GM21786 (cell line): Measurements from ENCODE around the gene ROR2.
"Not testable (repeated sequence)": the region's sequence is repeated elsewhere in the genome, so short reads cannot be mapped to it uniquely, and the experiment has no call there.

Experiments
- ATAC-seq: cut with Tn5 transposase; IDR thresholded peaks from one replicate; pipeline ENCODE4 v1.9.1; 2021; ENCODE audit not compliant: unreplicated experiment

Gene ROR2

GRCh38 chr9:91655215-91655614 is 294.8 kb downstream of the ROR2 start:
- no peak for ATAC-seq

DNA sequence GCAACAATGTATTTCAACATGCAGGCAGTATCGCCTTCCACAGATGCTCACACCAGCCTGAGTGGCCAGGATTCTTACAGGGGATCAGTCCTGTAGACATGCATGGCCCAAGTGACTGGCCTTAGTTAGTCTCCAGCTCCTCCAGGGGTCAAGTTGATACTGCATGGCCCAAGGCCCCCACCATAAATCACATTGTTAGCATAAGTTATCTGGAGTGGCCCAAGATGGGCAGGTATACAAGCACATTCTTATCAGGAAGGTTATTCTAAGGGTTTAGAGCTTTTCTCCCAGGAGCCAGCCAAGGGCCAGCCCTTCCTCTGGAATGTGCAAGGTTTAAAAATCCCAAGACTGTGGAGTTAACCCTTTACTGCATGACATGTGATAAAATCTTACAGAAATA is 295.5 kb downstream of the ROR2 start:
- ATAC-seq: no peak

DNA sequence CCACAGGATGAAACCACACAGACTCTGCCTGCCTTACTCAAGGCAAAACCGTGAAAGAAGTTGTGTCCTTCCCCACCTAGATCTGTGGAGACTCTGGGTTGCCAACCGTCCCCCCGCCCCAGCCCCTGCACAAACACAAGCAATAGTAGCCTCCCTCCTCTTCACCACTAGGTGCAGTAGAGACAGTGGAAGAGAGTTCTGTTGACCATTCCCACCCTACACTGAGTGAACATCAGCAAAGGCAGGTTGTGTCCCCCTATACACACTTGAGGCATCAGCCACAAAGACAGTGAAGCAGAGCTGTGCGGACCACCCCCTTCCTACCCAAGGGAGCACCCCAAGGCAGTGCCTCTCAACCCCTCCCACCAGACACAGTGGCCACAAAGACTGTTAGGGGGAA is 302.7 kb downstream of the ROR2 start:
- no peak for ATAC-seq

DNA sequence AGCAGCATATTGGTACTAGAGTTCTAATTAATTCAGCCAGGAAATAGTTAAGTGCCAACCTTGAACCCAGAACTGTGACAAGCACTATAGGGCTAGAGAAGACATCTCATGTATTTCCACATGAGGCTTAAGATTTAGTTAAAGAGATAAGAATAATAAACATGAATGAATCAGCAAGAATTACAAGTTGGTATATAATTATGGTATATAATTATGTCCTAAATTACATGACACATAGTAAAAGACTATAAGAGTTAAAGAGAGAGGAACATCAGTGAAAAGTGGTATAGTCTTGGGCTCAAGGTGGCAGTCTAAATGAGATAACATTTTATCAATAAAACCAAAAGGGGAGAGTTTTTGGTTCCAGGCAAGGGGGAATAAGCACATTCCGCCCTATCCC is 303.3 kb downstream of the ROR2 start:
- ATAC-seq: no peak

DNA sequence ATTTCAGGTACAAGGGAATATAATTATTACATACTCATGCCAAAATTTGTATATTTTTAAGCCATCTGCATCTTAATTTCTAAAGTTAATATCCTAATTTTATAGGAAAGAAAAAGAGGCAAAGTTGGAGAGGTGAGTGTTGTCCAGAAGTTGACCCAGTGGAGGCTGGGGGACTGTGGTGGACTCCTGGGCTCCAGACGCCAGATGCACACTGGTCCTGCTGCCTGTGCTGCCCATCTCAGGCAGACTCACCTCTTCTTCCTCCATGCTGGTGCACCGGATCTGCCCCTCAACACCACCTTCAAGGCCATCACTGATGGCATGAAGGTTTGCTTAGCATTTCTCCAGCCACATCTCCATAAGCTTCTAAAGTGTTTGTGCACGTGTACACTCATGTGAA is 305.6 kb downstream of the ROR2 start:
- ATAC-seq: no peak

- no peak for ATAC-seq
These were observed 306.4 kb downstream of the ROR2 start for GRCh38 chr9:91643481-91644077.

- no peak for ATAC-seq
These were observed 307.3 kb downstream of the ROR2 start for GRCh38 chr9:91642771-91643170.

- ATAC-seq: no peak
These were observed 309.6 kb downstream of the ROR2 start for GRCh38 chr9:91640428-91640827.

DNA sequence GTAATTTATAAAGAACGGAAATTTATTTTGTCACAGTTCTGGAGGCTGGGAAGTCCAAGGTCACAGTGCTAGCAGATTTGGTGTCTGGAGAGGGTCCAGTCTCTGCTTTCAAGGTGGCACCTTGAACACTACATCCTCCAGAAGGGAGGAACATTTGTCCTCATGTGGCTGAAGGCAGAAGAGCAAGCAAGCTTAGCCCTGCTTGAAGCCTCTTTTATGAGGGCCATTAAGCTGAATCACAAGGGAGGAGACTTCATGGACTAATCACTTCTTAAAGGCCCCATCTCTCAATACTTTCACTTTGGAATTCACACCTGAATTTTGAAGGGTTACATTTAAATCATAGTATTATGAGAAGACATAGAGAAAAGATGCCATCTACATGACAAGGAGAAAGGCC is 311.0 kb downstream of the ROR2 start:
- ATAC-seq: no peak

DNA sequence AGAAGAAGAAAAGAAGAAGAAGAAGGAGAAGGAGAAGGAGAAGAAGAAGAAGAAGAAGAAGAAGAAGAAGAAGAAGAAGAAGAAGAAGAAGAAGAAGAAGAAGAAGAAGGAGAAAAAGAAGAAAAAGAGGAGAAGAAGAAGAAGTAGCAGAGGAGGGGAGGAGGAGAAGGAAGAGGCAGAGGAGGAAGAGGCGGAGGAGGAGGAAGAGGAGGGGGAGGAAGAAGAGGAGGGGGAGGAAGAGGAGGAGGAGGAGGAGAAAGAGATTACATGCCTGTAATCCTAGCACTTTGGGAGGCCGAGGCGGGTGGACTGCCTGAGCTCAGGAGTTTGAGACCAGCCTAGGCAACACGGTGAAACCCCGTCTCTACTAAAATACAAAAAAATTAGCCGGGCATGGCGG is 315.2 kb downstream of the ROR2 start:
- not testable (repeated sequence) for ATAC-seq

DNA sequence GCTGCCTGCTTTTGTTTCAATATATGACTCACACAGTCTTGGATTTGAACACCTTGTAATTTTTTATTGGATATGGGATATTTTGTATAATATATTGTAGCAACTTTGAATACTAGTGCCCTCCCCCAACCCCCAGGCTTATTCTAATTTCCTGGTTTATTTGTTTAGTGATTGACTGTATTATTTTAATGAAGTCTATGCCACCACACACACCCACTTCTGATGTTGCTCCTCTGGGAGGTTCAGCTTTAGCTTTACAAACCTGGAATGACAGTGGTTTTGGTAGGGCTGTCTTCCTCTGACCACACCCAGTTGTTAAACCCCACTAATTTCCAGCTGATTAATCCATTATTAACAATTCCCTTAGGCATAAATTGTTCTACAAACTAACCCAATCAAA is 320.3 kb downstream of the ROR2 start:
- ATAC-seq: no peak

GRCh38 chr9:91628892-91629291 is 321.1 kb downstream of the ROR2 start:
- ATAC-seq: no peak

DNA sequence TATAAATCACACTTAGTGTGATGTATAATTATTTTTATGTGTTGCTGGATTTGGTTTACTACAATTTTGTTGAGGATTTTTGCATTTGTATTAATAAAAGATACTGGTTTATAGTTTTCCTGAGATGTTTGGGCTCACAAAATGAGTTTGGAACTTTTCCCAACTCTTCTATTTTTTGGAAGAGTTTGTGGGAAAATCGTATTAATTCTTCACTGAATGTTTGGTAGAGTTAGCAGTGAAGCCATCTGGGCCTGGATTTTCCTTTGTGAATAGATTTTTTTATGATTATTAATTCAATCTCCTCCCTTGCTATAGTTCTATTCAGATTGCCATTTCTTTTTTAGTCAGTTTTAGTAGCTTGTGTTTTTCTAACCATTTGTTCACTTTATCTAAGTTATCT is 324.7 kb downstream of the ROR2 start:
- ATAC-seq: no peak

DNA sequence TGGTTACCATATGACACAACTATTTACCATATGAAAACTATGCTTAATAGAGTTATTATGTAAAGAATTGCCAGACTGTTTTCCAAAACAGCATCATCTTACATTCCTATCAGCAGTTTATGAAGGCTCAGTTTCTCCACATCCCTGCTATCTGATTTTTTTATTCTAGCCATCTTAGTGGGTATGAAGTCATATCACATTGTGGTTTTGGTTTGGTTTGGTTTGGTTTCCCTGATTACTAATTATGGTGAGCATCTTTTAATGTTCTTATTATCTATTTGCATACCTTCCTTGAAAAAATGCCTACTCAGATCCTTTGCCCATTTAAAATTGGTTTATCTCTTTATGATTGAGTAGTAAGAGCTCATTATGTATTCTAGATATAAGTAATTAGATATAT is 327.0 kb downstream of the ROR2 start:
- no peak for ATAC-seq

DNA sequence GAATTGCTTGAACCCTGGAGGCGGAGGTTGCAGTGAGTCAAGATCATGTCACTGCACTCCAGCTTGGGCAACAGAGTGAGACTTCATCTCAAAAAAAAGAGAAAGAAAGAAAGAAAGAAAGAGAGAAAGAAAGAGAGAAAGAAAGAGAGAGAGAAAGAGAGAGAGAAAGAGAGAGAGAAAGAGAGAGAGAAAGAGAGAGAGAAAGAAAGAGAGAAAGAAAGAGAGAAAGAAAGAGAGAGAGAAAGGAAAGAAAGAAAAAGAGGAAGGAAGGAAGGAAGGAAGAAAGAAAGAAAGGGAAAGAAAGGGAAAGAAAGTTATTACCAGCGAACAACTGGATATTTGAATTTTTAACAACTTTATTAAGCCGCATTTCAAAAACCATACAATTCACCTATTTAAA is 327.9 kb downstream of the ROR2 start:
- not testable (repeated sequence) for ATAC-seq

GRCh38 chr9:91614044-91614443 is 336.0 kb downstream of the ROR2 start:
- not testable (repeated sequence) for ATAC-seq

DNA sequence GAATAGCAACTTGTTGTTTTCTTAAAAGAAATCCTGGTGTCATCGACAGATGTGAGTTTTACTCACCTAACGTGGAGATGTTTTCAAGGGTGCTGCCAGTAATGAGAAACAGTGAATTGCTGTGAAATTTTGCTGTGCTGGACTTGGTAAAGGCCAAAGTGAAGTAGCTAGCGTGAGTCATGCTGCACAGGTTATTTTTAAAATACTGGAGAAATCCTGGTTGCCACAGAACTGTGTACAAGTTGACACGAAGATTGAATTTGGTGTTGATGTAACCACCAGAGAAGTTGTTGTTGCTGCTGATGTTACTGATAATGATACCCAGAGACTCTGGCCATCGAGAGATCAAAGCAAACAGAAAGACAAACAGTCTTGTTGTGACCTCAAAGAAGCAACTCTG is 338.4 kb downstream of the ROR2 start:
- no peak for ATAC-seq

- no peak for ATAC-seq
These were observed 343.6 kb downstream of the ROR2 start for GRCh38 chr9:91606255-91606995.

- ATAC-seq: no peak
These were observed 345.4 kb downstream of the ROR2 start for GRCh38 chr9:91604451-91605179.

- no peak for ATAC-seq
These were observed 346.1 kb downstream of the ROR2 start for GRCh38 chr9:91603932-91604331.

DNA sequence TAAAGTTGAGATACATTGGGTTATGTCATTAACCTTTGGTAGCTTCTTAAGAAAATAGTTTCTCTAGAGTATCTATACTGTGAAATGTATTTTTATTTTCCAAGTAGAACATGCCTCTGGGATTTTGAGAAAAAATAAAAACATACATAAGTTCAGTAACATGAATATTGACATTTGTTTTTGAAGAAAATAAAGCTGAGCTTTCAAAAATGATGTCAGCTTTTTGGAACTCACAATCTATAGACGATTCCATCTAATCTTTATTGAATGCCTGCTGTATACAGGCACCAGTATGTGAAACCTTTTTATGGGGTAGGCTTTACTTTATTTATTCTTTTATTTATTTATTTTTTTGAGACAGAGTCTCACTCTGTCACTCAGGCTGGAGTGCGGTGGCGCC is 350.5 kb downstream of the ROR2 start:
- ATAC-seq: no peak

- no peak for ATAC-seq
These were observed 358.4 kb downstream of the ROR2 start for GRCh38 chr9:91591627-91592026.
